Inflammatory macrophage treated with lipopolysaccharide for 1 hour (primary cell): Measurements from ENCODE around the gene RPL9.
"Not testable (repeated sequence)": the region's sequence is repeated elsewhere in the genome, so short reads cannot be mapped to it uniquely, and the experiment has no call there.

ENCODE experiments used
- DNase-seq, 2 donors: peaks; one replicate each; pipeline ENCODE4 v3.0.0-alpha.2; 2020 to 2022

RPL9 gene

DNA sequence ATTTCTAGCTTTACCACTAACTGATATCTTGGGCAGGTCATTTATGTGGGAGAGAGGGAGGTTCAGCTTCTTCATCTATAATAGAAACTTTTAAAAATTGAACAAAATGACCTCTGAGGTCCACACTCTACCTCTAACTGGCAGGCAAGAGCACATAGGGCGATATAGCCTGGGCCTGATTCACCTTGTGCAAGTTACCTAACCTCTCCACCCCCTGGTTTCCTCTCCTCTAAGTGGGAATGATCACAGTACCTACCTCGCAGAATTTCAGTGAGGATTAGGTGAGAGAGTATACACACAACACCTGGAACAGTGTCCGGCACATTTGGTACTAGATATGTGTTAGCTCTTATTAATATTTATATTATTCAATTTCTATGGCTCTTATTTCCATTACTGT is 36.5 kb downstream of the RPL9 start:
- no peak for DNase-seq

DNA sequence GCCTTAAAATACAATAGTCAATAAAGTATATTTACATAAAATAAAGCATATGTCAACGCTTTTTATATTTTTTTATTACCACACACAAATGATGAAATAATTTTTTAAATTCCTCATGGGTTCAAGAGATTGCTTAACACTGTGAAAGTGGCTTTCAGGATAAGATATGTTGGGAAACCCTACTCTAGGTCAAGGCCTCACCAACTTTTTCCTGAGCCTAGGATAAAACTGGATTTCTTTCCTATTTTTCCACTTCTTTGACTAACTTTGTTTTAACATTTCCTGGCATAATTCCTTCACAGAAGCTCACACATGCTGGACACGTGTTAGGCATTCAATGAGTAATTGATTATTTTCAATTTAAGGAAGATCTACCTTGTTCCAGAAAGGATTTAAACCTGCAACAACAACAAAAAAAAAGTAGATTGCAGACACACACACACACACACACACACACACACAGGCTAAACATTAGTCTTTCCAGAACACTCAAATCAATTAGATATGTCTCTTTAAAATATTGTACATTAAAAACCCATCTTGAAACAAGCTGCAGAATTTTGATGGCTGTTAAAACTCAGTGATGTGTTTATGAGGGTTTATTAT is 42.9 kb downstream of the RPL9 start:
- DNase-seq, result peak in 1 of 2 donors; percentile 0

DNA sequence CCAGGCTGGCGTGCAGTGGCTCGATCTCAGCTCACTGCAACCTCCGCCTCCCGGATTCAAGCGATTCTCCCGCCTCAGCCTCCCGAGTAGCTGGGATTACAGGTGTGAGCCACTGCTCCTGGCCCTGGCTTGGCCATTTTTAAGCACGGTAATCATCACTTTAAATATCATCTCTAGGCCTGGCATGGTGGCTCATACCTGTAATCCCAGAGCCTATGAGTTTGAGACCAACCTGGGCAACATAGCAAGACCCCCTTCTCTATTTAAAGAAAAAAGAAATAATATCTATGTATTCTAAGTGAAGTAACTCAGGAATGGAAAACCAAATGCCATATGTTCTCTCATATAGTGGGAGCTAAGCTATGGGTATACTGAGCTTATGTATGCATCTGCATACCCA is 47.2 kb downstream of the RPL9 start:
- DNase-seq, result not testable (repeated sequence)

DNA sequence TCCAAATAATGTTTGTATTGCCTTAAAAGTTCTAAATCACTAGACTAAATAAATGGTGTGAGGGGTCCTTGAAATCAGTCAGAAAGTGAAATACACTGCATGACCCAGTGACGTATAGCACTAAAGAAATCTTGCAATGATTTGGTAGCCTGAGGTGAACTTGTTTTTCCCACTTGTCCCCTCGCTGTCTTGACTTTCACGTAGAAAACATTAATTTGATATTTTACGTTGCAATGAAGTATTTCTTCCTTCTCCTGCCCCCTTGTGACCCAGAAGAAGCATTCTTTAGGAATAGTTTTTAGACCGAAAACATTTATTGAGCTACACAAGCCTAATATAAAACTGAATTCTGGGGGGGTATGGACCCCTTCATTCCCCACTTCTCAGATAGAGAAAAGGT is 48.3 kb downstream of the RPL9 start:
- no peak for DNase-seq

DNA sequence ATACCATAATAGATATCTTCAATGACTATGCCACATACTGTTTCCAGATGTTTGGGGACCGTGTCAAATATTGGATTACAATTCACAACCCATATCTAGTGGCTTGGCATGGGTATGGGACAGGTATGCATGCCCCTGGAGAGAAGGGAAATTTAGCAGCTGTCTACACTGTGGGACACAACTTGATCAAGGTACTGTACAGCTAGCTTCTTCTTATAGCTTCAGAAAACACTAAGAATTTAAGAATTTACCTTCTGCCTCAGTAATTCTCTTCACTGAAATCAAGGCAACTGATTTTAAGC is 51.2 kb downstream of the RPL9 start:
- DNase-seq, result no peak

DNA sequence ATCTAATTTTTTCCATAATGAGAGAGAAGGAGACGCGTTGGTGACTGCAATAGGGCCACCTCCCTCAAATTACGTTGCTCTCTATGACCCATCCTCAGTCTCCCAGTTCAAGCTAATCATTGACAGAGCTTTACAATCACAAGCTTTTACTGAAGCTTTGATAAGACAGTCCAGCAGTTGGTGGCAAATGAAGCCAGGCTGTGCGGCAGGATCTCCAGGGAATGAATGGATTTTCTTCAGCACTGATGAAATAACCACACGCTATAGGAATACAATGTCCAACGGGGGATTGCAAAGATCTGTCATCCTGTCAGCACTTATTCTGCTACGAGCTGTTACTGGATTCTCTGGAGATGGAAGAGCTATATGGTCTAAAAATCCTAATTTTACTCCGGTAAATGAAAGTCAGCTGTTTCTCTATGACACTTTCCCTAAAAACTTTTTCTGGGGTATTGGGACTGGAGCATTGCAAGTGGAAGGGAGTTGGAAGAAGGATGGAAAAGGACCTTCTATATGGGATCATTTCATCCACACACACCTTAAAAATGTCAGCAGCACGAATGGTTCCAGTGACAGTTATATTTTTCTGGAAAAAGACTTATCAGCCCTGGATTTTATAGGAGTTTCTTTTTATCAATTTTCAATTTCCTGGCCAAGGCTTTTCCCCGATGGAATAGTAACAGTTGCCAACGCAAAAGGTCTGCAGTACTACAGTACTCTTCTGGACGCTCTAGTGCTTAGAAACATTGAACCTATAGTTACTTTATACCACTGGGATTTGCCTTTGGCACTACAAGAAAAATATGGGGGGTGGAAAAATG is 51.7 kb downstream of the RPL9 start, which contains the start of gene KLB:
KLB (plus strand) TSS at position 168 of the 821 bp plus-strand sequence; CDS start at position 188, 20 bp downstream.
- no peak for DNase-seq
